IMR-90 (cell line): ENCODE results near the gene IL23A.

Experiments used
- POLR2A ChIP-seq: IDR thresholded peaks from 2 replicates; pipeline ENCODE4 v1.6.1; 2012; ENCODE audit warnings: mild to moderate bottlenecking, low read depth, low read length
- TF ChIP-seq, protein P1 (sequence below): conservative IDR thresholded peaks from 2 replicates; pipeline ENCODE4 v1.5.1; 2012; ENCODE audit warnings: mild to moderate bottlenecking, low read depth, low read length, improper control_type of control experiment

DNA sequence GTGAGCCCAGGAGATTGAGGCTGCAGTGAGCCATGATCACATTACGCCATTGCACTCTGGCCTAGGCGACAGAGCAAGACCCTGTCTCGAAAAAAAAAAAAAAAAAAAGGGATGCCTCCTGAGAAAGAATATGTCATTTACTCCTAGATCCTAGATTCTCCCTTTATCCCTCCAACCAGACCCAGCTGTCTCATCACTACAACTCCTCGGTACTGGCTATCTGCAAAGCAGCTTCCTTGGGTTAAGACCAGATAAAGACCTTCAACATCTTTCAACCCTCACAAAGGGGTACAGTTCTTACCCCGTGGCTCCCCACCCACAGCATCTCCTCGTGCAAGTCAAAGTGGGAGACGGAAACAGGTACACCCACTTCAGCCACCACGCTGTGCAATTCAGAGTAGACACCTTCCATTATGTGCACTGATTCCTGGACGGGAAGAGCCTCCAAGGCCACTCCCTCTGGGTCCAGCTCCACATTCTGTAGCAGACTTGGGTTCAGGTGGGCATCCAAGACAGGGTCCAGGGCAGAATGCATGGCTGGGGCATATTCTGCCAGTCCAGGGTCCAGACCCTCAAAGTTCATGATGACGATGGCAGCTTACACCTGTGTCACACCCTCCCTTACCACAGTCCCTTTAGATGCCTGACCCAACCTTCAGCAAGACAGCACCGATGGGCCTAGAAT lies 6.0 kb upstream of the IL23A start:
- no peak for TF ChIP-seq POLR2A
- TF ChIP-seq, protein P1, sequence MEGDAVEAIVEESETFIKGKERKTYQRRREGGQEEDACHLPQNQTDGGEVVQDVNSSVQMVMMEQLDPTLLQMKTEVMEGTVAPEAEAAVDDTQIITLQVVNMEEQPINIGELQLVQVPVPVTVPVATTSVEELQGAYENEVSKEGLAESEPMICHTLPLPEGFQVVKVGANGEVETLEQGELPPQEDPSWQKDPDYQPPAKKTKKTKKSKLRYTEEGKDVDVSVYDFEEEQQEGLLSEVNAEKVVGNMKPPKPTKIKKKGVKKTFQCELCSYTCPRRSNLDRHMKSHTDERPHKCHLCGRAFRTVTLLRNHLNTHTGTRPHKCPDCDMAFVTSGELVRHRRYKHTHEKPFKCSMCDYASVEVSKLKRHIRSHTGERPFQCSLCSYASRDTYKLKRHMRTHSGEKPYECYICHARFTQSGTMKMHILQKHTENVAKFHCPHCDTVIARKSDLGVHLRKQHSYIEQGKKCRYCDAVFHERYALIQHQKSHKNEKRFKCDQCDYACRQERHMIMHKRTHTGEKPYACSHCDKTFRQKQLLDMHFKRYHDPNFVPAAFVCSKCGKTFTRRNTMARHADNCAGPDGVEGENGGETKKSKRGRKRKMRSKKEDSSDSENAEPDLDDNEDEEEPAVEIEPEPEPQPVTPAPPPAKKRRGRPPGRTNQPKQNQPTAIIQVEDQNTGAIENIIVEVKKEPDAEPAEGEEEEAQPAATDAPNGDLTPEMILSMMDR, result no peak
